Stimulated activated naive B cell treated with anti-CD40 and anti-IgM and Interleukin-4, amounts not matched to agents 10 μg/mL and 1 μg/mL and 100 μg/mL, for 72 hours (primary cell): ENCODE measurements around the gene PLXND1.

Experiments
- ATAC-seq, 2 donors: fragments of 150-1000 bp; cut with Tn5 transposase; replicated peaks; 2 replicates each; pipeline ENCODE4 v1.10.0; 2021; ENCODE audit warnings: moderate library complexity in 1 of 2
- DNase-seq: peaks from one replicate; pipeline ENCODE4 v3.0.0; 2021
- H3K27ac Mint-ChIP-seq: one replicate; pipeline ENCODE4 v1.8.0; 2022; ENCODE audit warnings: mild to moderate bottlenecking, mixed read lengths
- H3K27me3 Mint-ChIP-seq, 2 donors: one replicate each; pipeline ENCODE4 v1.8.0; 2022; ENCODE audit warnings: mixed read lengths in 2 of 2
- H3K36me3 Mint-ChIP-seq, 2 donors: one replicate each; pipeline ENCODE4 v1.8.0; 2022; ENCODE audit warnings: mixed read lengths in 2 of 2, mild to moderate bottlenecking in 1 of 2
- H3K4me1 Mint-ChIP-seq, 2 donors: one replicate each; pipeline ENCODE4 v1.8.0; 2022; ENCODE audit warnings: mixed read lengths in 2 of 2, mild to moderate bottlenecking in 1 of 2
- H3K4me3 Mint-ChIP-seq, 2 donors: one replicate each; pipeline ENCODE4 v1.8.0; 2022; ENCODE audit warnings: mild to moderate bottlenecking in 2 of 2, mixed read lengths in 2 of 2, moderate library complexity in 1 of 2
- H3K9me3 Mint-ChIP-seq, 2 donors: one replicate each; pipeline ENCODE4 v1.8.0; 2022; ENCODE audit warnings: mixed read lengths in 2 of 2, mild to moderate bottlenecking in 1 of 2

The PLXND1 gene

GRCh38 chr3:129567939-129568338, 38.5 kb downstream of the PLXND1 start:
- no peak overlapping the region for H3K4me3 Mint-ChIP-seq
- H3K27me3 Mint-ChIP-seq = no peaks in the 10 kb centered on the region

GRCh38 chr3:129567176-129567705, 39.2 kb downstream of the PLXND1 start:
- H3K27ac Mint-ChIP-seq = no peak overlapping the region

More at GRCh38 chr3:129567939-129568338, 38.5 kb downstream of the PLXND1 start:
- DNase-seq (no peak), ATAC-seq (no peak)
- Mint-ChIP-seq H3K9me3 (no peaks in the 10 kb centered on the region), H3K36me3 (no peaks in the 10 kb centered on the region), H3K4me1 (peaks cover 0 to 7% of the 10 kb centered on the region in 2 donors), H3K27ac (no peak overlapping the region)

GRCh38 chr3:129565902-129566301, 40.6 kb downstream of the PLXND1 start:
- no peak overlapping the region for H3K27ac Mint-ChIP-seq
- no peak overlapping the region for H3K4me3 Mint-ChIP-seq
- H3K9me3 Mint-ChIP-seq = no peaks in the 10 kb centered on the region
- no peaks in the 10 kb centered on the region for H3K36me3 Mint-ChIP-seq
- no peak for DNase-seq
- peaks cover under 1 to 2% of the 10 kb centered on the region in 2 donors for H3K4me1 Mint-ChIP-seq
- peaks cover under 1% of the 10 kb centered on the region in 2 donors for H3K27me3 Mint-ChIP-seq
- ATAC-seq = no peak

More at GRCh38 chr3:129567176-129567705, 39.2 kb downstream of the PLXND1 start:
- peaks cover 0 to 7% of the 10 kb centered on the region in 2 donors for H3K4me1 Mint-ChIP-seq
- no peak for DNase-seq
- no peaks in the 10 kb centered on the region for H3K36me3 Mint-ChIP-seq
- H3K27me3 Mint-ChIP-seq = no peaks in the 10 kb centered on the region
- no peak overlapping the region for H3K4me3 Mint-ChIP-seq
- no peaks in the 10 kb centered on the region for H3K9me3 Mint-ChIP-seq
- no peak for ATAC-seq

- no peak overlapping the region for H3K4me3 Mint-ChIP-seq
- ATAC-seq (no peak), DNase-seq (no peak)
- H3K36me3 Mint-ChIP-seq = no peaks in the 10 kb centered on the region
- H3K9me3 Mint-ChIP-seq = no peaks in the 10 kb centered on the region
- peaks cover 6 to 7% of the 10 kb centered on the region in 2 donors for H3K4me1 Mint-ChIP-seq
- H3K27me3 Mint-ChIP-seq = peaks cover 5% of the 10 kb centered on the region in 2 donors
- H3K27ac Mint-ChIP-seq = no peak overlapping the region
Measured at GRCh38 chr3:129564981-129565644, 41.4 kb downstream of the PLXND1 start.

- no peak for DNase-seq
- Mint-ChIP-seq H3K9me3 (no peaks in the 10 kb centered on the region), H3K27ac (no peak overlapping the region), H3K36me3 (no peaks in the 10 kb centered on the region), H3K4me3 (no peak overlapping the region), H3K27me3 (peaks cover 5% of the 10 kb centered on the region in 2 donors), H3K4me1 (peaks cover 6 to 7% of the 10 kb centered on the region in 2 donors)
- no peak for ATAC-seq
Measured at GRCh38 chr3:129563850-129564535, 42.5 kb downstream of the PLXND1 start.

GRCh38 chr3:129563332-129563731, 43.1 kb downstream of the PLXND1 start:
- H3K9me3 Mint-ChIP-seq = no peaks in the 10 kb centered on the region
- H3K27me3 Mint-ChIP-seq = peaks cover 6 to 9% of the 10 kb centered on the region in 2 donors
- ATAC-seq (no peak), DNase-seq (no peak)
- no peaks in the 10 kb centered on the region for H3K36me3 Mint-ChIP-seq
- H3K27ac Mint-ChIP-seq = no peak overlapping the region
- no peak overlapping the region for H3K4me3 Mint-ChIP-seq
- peaks cover 7 to 12% of the 10 kb centered on the region in 2 donors for H3K4me1 Mint-ChIP-seq

GRCh38 chr3:129562803-129563202, 43.7 kb downstream of the PLXND1 start:
- Mint-ChIP-seq H3K27ac (no peak overlapping the region), H3K4me3 (no peak overlapping the region), H3K36me3 (no peaks in the 10 kb centered on the region), H3K9me3 (no peaks in the 10 kb centered on the region), H3K27me3 (peaks cover 10 to 15% of the 10 kb centered on the region in 2 donors), H3K4me1 (peaks cover 12 to 15% of the 10 kb centered on the region in 2 donors)
- ATAC-seq (no peak), DNase-seq (no peak)

- Mint-ChIP-seq H3K27me3 (peaks cover 13 to 22% of the 10 kb centered on the region in 2 donors), H3K4me1 (peaks cover 14 to 15% of the 10 kb centered on the region in 2 donors), H3K36me3 (no peaks in the 10 kb centered on the region), H3K27ac (no peak overlapping the region), H3K4me3 (no peak overlapping the region), H3K9me3 (no peaks in the 10 kb centered on the region)
- DNase-seq (no peak), ATAC-seq (no peak)
Measured at GRCh38 chr3:129561619-129562248, 44.7 kb downstream of the PLXND1 start.

- ATAC-seq (no peak), DNase-seq (no peak)
- Mint-ChIP-seq H3K4me1 (peaks cover 14 to 18% of the 10 kb centered on the region in 2 donors), H3K27me3 (peaks cover 13 to 26% of the 10 kb centered on the region in 2 donors), H3K27ac (no peak overlapping the region), H3K4me3 (no peak overlapping the region), H3K9me3 (no peaks in the 10 kb centered on the region), H3K36me3 (no peaks in the 10 kb centered on the region)
Measured at GRCh38 chr3:129560911-129561594, 45.4 kb downstream of the PLXND1 start.

GRCh38 chr3:129560269-129560787, 46.1 kb downstream of the PLXND1 start:
- H3K4me3 Mint-ChIP-seq = no peak overlapping the region
- peaks cover 17 to 24% of the 10 kb centered on the region in 2 donors for H3K4me1 Mint-ChIP-seq
- H3K9me3 Mint-ChIP-seq = no peaks in the 10 kb centered on the region
- no peaks in the 10 kb centered on the region for H3K36me3 Mint-ChIP-seq
- peaks cover 13 to 26% of the 10 kb centered on the region in 2 donors for H3K27me3 Mint-ChIP-seq
- ATAC-seq = no peak
- DNase-seq = no peak
- H3K27ac Mint-ChIP-seq = no peak overlapping the region

- Mint-ChIP-seq H3K27ac (no peak overlapping the region), H3K4me3 (no peak overlapping the region), H3K9me3 (no peaks in the 10 kb centered on the region), H3K36me3 (no peaks in the 10 kb centered on the region), H3K4me1 (peaks cover 21 to 29% of the 10 kb centered on the region in 2 donors), H3K27me3 (peaks cover 13 to 31% of the 10 kb centered on the region in 2 donors)
- ATAC-seq (no peak), DNase-seq (no peak)
Measured at GRCh38 chr3:129559565-129560079, 46.9 kb downstream of the PLXND1 start.

GRCh38 chr3:129558772-129559564, 47.5 kb downstream of the PLXND1 start:
- H3K27me3 Mint-ChIP-seq = peaks cover 13 to 37% of the 10 kb centered on the region in 2 donors
- H3K36me3 Mint-ChIP-seq = no peaks in the 10 kb centered on the region
- DNase-seq (no peak), ATAC-seq (no peak)
- H3K27ac Mint-ChIP-seq = no peak overlapping the region
- peaks cover 25 to 36% of the 10 kb centered on the region in 2 donors for H3K4me1 Mint-ChIP-seq
- no peaks in the 10 kb centered on the region for H3K9me3 Mint-ChIP-seq
- H3K4me3 Mint-ChIP-seq = no peak overlapping the region
